Astrocyte (in vitro differentiated cells and primary cell): Measurements from ENCODE around the gene BCL2L1.

ENCODE experiments used
- CTCF ChIP-seq: IDR thresholded peaks from 2 replicates; pipeline ENCODE4 v1.5.1; 2011; ENCODE audit warnings: low read depth, mild to moderate bottlenecking, inconsistent platforms, low read length, moderate library complexity; ENCODE audit not compliant: insufficient read depth
- EZH2 ChIP-seq: IDR thresholded peaks from 2 replicates; pipeline ENCODE4 v1.6.1; 2012; ENCODE audit warnings: mild to moderate bottlenecking, low read length, inconsistent platforms; ENCODE audit not compliant: insufficient read depth

- TF ChIP-seq EZH2: no peak
- no peak for TF ChIP-seq CTCF
These were observed 47.5 kb downstream of the BCL2L1 start for GRCh38 chr20:31674895-31675827.
